HUES48 (cell line): ENCODE data around the gene XYLT1.
A peak's percentile ranks its signal among the peaks of the same experiment; 100 is the strongest.
"Not testable (repeated sequence)": the region's sequence is repeated elsewhere in the genome, so short reads cannot be mapped to it uniquely, and the experiment has no call there.

Experiments used
- H3K27ac ChIP-seq: one replicate; pipeline ENCODE4 v1.7.0; 2013; ENCODE audit warnings: low read depth, low read length, inconsistent platforms
- H3K27me3 ChIP-seq: 2 replicates; pipeline ENCODE4 v1.6.1; 2013; ENCODE audit warnings: mild to moderate bottlenecking, low read length; ENCODE audit not compliant: control insufficient read depth, insufficient read depth
- H3K36me3 ChIP-seq: 2 replicates; pipeline ENCODE4 v1.6.1; 2013; ENCODE audit warnings: low read length; ENCODE audit not compliant: control insufficient read depth, insufficient read depth
- H3K4me1 ChIP-seq: 2 replicates; pipeline ENCODE4 v1.6.1; 2013; ENCODE audit warnings: mild to moderate bottlenecking, low read length; ENCODE audit not compliant: control insufficient read depth, insufficient read depth
- H3K4me3 ChIP-seq: 2 replicates; pipeline ENCODE4 v1.5.1; 2013; ENCODE audit warnings: mild to moderate bottlenecking, low read depth, low read length
- H3K9ac ChIP-seq: 2 replicates; pipeline ENCODE4 v1.6.1; 2013; ENCODE audit warnings: mild to moderate bottlenecking, low read depth, low read length, moderate library complexity
- H3K9me3 ChIP-seq: 2 replicates; pipeline ENCODE4 v1.6.1; 2013; ENCODE audit warnings: low read length; ENCODE audit not compliant: control insufficient read depth, insufficient read depth

Gene XYLT1

DNA sequence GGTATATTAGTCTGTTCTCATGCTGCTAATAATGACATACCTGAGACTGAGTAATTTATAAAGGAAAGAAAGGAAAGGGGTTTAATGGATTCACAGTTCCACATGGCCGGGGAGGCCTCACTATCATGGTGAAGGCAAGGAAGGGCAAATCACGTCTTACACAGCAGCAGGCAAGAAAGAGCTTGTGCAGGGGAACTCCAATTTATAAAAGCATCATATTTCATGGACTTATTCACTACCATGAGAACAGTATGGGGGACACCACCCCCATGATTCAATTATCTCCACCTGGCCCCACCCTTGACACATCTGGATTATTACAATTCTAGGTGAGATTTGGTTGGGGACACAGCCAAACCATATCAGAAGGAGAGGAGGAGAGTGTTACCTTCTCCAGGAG, 17.7 kb upstream of the XYLT1 start:
- 0 out of 2 replicates have a peak, but pooled peaks cover under 1% of the 10 kb centered on the region for H3K4me1 ChIP-seq
- H3K9me3 ChIP-seq: no peaks in the 10 kb centered on the region
- no peak overlapping the region for H3K4me3 ChIP-seq
- H3K36me3 ChIP-seq: no peaks in the 10 kb centered on the region
- no peaks in the 10 kb centered on the region for H3K27me3 ChIP-seq
- no peak overlapping the region for H3K9ac ChIP-seq
- no peak overlapping the region for H3K27ac ChIP-seq

DNA sequence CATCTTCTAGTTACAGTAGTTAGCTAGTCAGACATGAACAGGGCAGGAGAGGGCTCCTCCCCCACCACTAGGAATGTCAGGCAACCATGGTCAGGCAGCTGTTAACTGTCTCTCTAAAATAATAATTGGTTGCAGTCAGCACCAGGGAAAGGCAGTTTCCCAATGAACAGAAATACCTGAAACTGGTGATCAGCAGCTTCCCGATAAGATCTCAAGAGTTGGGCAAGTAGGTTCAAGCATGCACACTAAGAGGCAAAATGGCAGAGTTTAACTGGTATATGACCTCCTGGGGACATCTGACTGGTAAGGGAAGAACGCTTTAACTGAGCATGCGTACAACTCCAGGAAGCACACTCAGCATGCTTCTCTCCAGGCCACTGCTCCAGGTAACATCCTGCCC, 12.6 kb upstream of the XYLT1 start:
- Histone ChIP-seq H3K4me1 (peaks cover 3% of the 10 kb centered on the region; the same call in 1 of the 2 replicates), H3K9me3 (no peaks in the 10 kb centered on the region), H3K4me3 (no peak overlapping the region), H3K27me3 (no peaks in the 10 kb centered on the region), H3K9ac (no peak overlapping the region), H3K36me3 (no peaks in the 10 kb centered on the region), H3K27ac (no peak overlapping the region)

DNA sequence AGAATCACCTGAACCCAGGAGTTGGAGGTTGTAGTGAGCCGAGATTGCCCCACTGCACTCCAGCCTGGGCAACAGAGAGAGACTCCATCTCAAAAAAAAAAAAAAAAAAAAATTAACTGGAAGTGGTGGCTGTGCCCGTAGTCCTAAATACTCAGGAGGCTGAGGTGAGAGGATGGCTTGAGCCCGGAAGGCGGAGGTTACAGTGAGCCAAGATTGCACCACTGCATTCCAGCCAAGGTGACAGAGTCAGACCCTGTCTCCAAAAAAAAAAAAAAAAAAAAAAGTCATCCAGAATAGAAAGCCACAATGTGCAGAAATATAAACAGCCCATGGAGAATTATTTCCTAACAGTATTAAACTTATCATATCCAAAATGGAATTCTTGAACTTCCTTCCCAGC, 11.6 kb upstream of the XYLT1 start:
- H3K27me3 ChIP-seq, H3K36me3 ChIP-seq, H3K27ac ChIP-seq, H3K9me3 ChIP-seq, H3K4me3 ChIP-seq, H3K4me1 ChIP-seq, H3K9ac ChIP-seq: not testable (repeated sequence)

DNA sequence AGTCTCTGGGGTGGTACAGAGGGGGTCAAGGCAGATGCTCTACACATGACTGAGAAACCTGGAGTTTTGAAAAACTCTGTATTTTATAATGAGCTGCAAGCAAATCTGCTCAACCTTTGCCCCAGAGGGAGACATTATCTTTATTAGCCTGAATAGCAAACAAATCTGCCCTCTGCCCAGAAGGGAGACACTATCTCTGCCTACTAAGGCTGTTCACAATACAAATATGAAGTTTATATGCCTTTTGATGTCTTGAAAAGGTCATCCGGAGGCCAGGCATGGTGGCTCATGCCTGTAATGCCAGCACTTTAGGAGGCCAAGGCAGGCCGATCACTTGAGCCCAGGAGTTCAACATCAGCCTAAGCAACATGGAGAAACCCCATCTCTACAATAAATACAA, 11.0 kb upstream of the XYLT1 start:
- peaks cover 3% of the 10 kb centered on the region; the same call in 1 of the 2 replicates for H3K4me1 ChIP-seq
- no peaks in the 10 kb centered on the region for H3K9me3 ChIP-seq
- no peak overlapping the region for H3K27ac ChIP-seq
- H3K4me3 ChIP-seq: no peak overlapping the region
- no peak overlapping the region for H3K9ac ChIP-seq
- H3K36me3 ChIP-seq: no peaks in the 10 kb centered on the region
- H3K27me3 ChIP-seq: no peaks in the 10 kb centered on the region

DNA sequence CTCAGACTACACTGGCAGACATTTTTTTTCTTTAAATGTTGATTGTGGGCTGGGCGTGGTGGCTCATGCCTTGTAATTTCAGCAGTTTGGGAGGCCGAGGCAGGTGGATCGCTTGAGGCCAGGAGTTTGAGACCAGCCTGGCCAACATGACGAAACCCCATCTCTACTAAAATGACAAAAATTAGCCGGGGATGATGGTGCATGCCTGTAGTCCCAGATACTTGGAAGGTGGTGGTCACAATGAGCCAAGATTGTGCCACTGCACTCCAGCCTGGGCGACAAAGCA, 6.4 kb upstream of the XYLT1 start:
- H3K27ac ChIP-seq, H3K4me1 ChIP-seq, H3K4me3 ChIP-seq: not testable (repeated sequence)

DNA sequence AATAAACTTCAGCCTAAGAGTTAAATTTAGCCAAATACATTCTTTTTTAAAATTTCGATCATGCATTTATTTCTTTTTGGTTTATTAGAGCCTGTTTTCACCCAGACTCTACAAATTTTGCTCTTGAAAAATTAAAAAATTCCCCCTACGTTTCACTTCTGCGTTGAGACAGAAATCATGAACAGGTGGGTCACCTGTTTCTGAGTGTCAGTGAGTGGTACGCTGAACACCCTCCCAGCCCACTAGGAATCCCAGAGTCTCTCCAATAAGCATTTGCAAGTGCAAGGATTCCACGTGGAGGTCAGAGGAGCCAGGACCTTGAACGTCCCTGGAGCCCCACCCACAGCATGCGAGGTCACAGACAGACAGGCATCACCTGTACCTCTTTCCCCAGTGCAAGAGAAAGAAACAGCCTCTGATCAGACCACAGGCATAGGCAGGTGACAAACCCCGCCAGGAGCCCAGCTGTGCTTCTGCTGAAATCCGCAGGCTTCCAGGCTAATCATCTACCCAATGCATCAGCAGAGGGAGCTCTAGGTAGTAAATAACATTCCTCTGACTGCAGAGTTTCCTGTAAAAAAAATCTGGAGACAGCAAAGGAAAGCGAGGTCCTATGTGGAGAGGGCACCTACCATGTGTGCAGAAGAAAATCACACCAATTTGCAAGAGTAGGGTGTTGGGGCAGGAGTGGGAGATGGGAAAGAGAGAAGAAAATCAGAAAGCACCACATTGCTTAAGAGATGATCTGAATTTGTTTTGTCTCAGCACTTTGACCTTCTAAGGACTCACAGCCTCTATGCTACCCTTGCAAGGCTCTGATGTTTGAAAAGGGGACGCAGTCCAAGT, 5.9 kb upstream of the XYLT1 start:
- Histone ChIP-seq H3K9ac (no peak overlapping the region), H3K27me3 (no peaks in the 10 kb centered on the region), H3K36me3 (no peaks in the 10 kb centered on the region), H3K4me1 (peaks cover 9% of the 10 kb centered on the region), H3K9me3 (no peaks in the 10 kb centered on the region), H3K27ac (no peak overlapping the region), H3K4me3 (no peak overlapping the region)

More for the DNA sequence above, 6.4 kb upstream of the XYLT1 start:
- not testable (repeated sequence) for H3K9ac ChIP-seq, H3K27me3 ChIP-seq, H3K9me3 ChIP-seq, H3K36me3 ChIP-seq

DNA sequence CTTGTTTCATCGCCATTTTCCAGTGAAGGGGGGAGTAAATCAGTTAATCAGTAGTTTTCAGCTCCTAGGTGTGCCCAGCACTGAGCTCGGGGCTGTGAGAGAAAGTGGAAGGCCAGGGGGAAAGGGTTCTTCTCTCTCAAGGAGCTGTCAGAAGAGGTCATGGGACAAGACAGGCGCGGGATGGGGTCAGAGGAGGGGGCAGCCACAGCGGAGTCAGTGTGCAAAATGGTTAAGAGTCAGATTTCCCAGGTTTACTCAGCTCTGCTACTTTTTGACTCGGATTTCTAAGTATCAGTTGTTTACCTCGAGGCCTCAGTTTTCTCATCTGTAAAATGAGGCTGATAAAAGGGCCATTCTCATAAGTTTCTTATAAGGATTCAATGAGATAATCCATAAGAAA, 4.3 kb upstream of the XYLT1 start:
- Histone ChIP-seq H3K27ac (no peak overlapping the region), H3K4me1 (peaks cover 14% of the 10 kb centered on the region), H3K4me3 (no peak overlapping the region)

DNA sequence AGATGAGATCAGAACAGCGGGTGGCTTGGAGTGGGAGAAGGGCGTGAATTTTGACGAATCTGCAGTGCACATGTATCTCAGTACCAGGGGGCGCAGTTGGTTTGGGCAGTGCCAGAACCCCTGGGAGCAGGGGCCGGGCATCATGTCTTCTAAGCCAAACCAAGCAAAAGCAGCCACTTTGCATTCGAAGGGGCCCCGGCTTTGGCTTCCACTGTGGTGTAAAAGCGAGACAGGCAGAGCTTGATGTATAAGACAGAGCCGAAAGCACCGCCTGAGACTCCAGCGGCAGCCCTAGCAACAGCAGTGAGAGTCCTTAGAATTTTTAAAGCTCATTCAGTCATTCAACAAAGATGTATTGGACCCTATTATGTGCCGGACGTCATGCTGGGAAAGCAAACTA, 3.8 kb upstream of the XYLT1 start:
- Histone ChIP-seq H3K27me3 (peaks cover 12% of the 10 kb centered on the region), H3K9ac (no peak overlapping the region), H3K4me3 (no peak overlapping the region), H3K27ac (no peak overlapping the region), H3K4me1 (peaks cover 14% of the 10 kb centered on the region), H3K36me3 (no peaks in the 10 kb centered on the region), H3K9me3 (no peaks in the 10 kb centered on the region)

More for the DNA sequence above, 4.3 kb upstream of the XYLT1 start:
- no peaks in the 10 kb centered on the region for H3K36me3 ChIP-seq
- H3K9ac ChIP-seq: no peak overlapping the region
- H3K27me3 ChIP-seq: peaks cover 7% of the 10 kb centered on the region; the same call in 1 of the 2 replicates
- H3K9me3 ChIP-seq: no peaks in the 10 kb centered on the region

DNA sequence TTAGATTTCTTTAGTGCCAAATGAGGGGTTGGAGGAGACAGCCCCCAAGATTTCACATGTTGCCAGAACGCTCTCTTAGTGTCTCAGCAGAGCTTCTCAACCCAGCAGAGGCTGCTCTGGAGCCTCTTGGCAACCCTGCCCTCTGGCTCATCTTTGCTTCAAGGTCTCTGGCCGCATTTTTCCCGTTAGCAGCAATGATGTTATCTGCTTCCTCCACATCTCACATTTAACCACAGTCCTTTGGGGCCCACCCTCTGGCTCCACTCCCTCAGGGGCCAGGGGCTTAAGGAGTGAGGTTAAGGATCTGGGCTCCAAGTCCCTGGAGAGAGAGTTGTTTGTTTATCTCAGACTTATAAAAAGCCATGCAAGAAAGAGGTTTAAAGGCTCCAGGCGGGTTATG, 3.3 kb upstream of the XYLT1 start:
- Histone ChIP-seq H3K36me3 (no peaks in the 10 kb centered on the region), H3K4me3 (no peak overlapping the region), H3K9ac (no peak overlapping the region), H3K27me3 (peaks cover 18% of the 10 kb centered on the region), H3K4me1 (peaks cover 19% of the 10 kb centered on the region), H3K9me3 (no peaks in the 10 kb centered on the region), H3K27ac (no peak overlapping the region)

DNA sequence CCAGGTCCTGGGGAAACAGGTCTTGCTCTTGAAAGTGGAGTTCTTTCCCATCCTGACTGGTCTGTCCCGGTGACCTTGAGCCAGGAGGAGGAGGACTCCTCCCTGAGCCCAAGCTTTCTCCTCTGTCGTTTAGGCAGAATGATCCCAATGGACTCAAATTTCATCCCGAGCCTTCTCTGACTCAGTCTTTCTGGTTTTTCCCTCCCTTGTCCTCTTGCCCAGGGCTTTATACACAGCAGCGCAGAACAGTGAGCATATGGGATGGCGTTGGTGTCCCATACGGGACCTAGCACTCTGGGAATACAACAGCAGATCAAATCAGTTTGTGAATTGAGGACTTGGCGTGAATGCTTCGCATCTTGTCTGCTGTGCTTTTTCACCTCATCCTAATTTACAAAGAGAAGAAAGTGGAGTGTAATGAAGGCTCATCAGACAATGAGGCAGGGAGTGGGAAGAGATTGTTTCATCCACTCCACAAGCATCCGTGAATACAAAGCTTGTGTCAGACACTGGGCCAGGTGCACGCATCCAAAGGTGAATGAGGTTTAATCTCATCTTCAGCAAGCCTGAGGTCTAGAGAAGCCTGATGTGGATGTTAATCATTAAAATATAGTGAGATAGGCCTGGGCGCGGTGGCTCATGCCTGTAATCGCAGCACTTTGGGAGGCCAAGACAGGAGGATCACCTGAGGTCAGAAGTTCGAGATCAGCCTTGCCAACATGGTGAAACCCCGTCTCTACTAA, 1.1 kb upstream of the XYLT1 start:
- H3K36me3 ChIP-seq: no peaks in the 10 kb centered on the region
- no peak overlapping the region for H3K9ac ChIP-seq
- H3K9me3 ChIP-seq: no peaks in the 10 kb centered on the region
- H3K27me3 ChIP-seq: peaks cover 21% of the 10 kb centered on the region
- no peak overlapping the region for H3K27ac ChIP-seq
- H3K4me1 ChIP-seq: peaks cover 38% of the 10 kb centered on the region
- H3K4me3 ChIP-seq: peak overlapping the region; percentile 74

DNA sequence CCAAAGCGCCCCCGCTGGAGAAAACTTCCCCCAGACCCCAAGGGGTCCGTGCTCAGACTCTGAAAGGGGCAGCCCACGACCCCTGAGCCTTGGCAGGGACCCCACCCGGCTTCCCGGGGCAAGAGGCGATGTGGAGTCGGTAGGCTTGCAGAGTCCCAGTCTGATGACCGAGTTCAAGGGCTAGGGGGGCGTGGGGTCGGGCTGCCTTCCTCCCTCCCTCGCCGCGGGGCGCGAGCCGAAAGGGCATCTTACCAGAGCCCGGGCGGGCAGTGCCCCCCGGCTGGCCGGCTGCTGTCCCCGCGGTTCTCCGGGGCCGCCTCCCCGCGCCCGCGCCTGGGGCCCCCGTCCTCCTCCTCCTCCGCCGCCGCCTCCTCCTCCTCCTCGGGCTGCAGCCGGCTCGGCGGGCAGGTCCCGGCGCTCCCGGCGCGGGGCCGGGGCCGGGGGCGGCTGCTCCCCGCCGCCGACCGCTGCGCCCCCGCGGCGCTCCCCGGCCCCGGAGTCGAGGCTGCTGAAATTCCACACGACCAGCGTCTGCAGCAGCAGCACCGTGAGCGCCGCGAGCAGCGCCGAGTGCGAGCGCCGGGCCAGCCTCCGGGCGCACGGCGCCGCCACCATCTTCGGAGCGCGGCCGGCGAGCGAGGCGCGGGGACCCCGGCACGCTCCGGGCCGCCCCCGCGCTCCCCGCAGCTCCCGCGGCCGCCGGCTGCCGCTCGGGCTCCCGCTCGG, 415 bp downstream of the XYLT1 start:
- H3K9ac ChIP-seq: peak overlapping the region; percentile 31; the same call in 1 of the 2 replicates
- H3K27ac ChIP-seq: no peak overlapping the region
- H3K36me3 ChIP-seq: no peaks in the 10 kb centered on the region
- H3K4me1 ChIP-seq: peaks cover 47% of the 10 kb centered on the region
- H3K9me3 ChIP-seq: no peaks in the 10 kb centered on the region
- H3K4me3 ChIP-seq: peak overlapping the region; percentile 74
- peaks cover 21% of the 10 kb centered on the region for H3K27me3 ChIP-seq
